DLD1 (cell line): ENCODE measurements around the gene TCEANC2.
"Not testable (repeated sequence)": the region's sequence is repeated elsewhere in the genome, so short reads cannot be mapped to it uniquely, and the experiment has no call there.

Source experiments
- in situ Hi-C: cut with HindIII; loops from 2 replicates; pipeline ENCODE4 v1.10.0; 2017; ENCODE audit warnings: low sequenced_read_pairs

Gene TCEANC2

DNA sequence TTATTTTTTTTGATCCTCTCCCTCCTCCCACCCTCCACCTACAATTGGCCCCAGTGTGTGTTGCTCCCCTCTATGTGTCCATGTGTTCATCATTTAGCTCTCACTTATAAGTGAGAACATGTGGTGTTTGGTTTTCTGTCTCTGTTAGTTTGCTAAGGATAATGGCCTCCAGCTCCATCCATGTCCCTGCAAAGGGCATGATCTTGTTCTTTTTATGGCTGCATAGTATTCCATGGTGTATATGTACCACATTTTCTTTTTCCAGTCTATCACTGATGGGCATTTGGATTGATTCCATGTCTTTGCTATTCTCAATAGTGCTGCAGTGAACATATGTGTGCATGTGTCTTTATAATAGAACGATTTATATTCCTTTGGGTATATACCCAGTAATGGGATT is 28.6 kb upstream of the TCEANC2 start:
- in situ Hi-C loops: not testable (repeated sequence)

DNA sequence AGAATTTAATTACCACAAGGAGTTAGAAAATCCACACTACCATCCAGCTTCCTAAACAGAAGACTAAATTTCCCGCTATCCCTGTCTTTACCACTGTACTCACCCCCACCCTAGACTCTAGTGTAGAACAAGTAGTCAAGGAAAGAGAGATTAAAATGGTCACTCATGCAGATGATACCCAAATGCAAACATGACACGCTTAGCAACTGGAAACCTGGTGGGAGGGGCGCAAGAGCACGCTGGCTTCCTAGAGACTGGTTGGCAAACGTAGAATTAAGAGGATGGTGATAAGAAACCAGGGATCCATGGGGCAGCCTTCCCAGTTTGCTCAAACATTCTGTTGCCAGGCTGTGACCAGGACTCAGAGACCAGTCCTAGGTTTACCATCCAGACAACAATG is 25.6 kb upstream of the TCEANC2 start:
- in situ Hi-C loops: no loop called here

DNA sequence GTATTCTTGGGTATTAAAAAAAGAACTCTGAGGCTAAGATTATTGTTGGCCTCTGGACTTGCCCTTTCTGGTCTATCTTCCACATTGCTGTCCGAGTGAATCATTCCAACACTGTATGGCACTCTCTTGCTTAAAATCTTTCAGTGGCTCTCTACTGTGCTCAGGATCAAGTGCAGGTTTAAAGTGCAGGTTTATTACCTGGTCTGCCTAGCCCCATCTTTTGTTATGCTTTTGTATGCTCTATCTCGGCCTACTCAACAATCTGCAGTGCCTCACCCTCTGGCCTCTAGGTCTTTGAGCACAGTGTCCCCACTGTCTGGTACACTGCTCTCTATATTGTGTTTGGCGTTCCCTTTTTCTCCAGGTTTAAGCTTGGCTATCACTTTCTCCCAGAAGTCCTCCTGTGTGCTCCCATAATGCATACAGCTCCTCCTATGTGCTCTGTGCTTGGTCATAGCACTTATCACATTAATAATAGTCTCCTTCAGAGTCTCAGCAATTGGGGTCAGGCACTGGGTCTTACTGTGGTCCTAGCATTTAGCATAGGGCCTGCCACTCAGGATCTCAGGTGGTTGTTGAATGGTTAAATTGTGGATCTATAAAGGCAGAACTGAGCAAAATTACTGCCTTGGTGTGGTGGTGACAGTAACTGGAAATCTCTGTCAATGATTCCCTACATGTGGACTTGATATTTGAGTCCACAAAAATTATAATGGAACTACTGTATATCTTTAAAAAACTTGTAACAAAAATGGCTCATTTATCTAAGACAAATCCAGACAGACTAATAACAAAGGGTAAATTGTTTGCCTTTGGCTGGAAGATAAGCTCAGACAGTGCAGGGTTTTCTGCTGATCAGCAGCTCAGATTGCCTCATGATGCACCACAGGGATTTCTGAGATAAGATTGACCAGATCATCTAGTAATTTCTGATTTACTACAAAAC is 24.8 kb upstream of the TCEANC2 start:
- in situ Hi-C loops: no loop called here

DNA sequence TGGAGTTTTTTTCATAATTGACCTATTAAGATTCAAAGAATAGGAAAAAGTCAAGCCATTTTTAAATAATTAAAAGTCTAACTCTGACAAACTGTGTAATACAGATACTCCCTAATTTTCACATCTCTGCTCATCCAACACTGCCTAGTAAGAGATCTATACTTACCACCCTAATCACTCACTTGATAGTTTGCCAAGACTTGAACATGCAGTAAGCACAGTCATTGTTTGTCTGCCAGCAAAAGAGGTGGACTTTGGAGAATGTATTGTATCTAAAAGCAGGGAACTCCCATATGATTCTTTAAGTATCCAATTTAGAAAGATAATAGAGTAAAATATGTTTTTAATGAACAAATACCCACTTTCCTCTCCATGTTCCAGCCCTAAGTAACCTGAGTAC is 15.9 kb upstream of the TCEANC2 start:
- in situ Hi-C loops: no loop called here

DNA sequence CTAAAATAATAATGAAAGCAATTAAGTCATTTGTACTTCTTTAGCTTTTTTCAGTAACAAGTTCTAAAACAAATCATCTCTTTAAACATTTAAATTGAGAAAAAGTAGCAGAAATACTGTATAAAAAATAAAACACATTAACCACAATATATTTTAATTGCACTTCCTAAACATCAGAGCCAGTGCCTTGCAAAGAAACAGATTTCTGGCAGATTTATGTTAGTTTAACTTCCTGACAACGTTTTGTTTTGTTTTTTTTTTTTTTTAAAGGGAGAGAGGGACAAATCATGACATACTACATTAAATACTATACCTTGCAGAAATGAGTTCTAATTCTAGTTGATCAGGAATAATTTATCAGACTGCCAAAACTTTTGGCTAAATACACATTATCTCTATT is 11.6 kb upstream of the TCEANC2 start:
- in situ Hi-C loops: no loop called here

DNA sequence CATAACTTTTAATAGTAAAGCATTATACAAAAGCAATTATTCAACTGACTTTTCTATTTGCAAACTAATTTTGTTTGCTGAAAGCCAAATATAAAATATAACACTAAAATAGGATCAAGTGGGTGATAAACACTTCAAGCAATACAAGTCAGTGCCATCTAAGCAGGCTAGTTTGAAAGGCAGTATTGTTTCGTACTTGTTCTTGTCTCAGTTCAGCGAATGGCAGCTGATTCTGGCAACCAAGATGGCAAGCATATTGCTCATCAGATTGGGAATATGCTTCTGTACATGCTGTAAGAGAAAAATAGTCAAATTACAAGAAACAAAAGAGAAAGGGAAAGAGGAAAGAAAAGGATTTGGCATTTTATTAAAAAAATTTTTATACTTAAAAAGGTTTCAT is 7.9 kb upstream of the TCEANC2 start:
- in situ Hi-C loops: no loop called here

DNA sequence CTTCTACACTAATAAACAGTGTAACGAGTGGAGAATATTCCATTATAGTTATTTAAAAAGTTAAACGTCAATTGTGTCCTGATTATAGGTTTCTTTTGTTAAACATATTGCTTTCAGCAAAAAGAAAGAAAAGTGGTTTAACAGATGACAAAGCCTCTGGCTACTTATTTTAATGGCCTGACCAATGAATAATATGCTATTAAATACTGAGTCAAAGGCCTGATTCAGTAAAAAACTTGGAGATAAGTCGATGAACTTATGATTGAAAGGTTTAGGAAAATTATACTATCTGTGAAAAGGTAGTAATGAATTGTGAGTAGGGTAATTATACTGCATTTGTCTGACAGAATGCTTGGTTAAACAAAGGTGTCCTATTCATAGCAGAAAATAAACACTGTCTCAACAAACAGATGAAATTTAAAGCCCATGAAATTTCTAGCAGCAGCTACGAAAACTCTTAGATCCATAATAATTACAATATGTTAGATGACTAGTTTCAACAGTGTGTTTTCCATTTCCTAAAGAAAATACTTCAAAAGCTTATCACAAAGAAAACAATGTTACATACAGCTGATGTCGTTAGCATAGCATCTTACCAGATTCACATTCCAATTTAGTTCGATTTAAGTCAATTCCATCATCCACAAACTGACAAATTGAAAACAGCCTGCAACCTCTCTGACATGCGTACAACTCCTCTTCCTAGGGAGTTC is 6.6 kb upstream of the TCEANC2 start:
- in situ Hi-C loops: no loop called here

DNA sequence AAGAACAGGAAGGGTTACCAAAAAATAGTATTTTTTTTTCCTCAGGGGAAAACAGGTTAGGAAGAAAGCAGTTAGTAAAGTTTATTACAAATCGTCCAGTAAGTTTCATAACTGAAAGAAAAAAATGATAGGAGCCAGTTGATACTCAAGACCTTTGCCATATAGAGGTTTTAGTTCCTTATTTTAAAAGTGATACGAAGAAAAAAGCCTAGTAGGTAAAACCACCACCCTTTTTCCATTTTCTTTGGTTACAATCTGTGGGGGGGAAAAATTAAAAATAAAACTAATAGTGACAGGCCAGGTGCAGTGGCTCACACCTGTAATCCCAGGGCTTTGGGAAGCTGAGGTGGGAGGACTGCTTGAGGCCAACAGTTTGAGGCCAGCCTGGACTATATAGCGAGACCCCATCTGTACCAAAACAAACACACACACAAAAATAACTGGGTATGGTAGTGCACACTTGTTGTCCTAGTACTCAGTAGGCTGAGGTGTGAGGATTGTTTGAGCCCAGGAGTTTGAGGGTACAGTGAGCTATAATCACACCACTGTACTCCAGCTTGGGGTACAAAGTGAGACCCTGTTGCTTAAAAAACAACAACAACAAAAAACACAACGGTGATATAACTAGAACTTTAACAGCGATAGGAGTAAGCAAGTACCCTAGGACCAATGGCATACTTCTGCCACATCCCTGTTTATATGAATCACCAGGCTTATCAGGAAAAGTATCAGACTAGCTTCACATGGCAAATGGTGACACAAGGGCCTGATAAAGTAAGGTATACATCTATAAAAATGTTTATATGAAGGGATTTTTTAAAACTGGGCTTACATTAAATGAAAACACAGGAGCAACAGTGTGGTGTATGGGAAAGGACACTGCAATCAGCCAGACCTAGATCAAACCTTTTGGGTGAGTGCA is 5.8 kb upstream of the TCEANC2 start:
- in situ Hi-C loops: no loop called here

DNA sequence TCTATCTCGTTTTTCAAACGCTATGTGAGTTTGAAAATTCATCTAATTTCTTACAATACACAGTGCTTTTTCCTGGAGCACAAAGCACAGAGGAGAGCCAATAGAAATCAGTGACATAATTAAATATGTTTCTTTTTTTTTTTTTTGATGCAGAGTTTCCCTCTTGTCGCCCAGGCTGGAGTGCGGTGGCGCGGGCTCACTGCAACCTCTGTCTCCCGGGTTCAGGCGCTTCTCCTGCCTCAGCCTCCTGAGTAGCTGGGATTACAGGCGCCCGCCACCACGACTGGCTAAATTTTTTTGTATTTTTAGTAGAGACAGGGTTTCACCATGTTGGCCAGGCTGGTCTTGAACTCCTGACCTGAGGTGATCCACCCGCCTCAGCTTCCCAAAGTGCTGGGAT is 3.0 kb upstream of the TCEANC2 start:
- in situ Hi-C loops: not testable (repeated sequence)

DNA sequence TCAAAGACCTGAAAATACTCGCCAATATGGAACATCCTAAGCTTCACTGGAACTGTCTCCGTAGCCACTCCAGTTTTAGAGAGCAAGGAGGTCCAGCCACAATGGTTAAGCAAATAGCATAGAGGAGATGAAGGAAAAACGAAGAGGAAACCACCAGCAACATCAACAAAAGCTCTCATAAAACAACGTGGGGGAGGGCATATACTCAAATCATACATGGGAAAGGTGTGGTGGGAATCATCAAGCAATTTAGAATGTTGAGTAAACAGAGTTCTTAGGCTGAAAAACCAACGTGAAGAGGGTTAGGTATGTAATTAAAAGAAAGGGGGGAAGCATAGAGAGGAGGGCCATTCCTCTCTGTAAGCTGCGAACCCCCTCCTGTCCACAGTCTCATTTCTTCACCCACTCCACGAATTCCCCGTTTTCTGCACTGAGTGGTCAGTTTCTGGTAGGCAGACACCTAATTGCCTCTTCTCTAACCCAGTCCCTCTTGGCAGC is 1.4 kb upstream of the TCEANC2 start:
- in situ Hi-C loops: no loop called here

DNA sequence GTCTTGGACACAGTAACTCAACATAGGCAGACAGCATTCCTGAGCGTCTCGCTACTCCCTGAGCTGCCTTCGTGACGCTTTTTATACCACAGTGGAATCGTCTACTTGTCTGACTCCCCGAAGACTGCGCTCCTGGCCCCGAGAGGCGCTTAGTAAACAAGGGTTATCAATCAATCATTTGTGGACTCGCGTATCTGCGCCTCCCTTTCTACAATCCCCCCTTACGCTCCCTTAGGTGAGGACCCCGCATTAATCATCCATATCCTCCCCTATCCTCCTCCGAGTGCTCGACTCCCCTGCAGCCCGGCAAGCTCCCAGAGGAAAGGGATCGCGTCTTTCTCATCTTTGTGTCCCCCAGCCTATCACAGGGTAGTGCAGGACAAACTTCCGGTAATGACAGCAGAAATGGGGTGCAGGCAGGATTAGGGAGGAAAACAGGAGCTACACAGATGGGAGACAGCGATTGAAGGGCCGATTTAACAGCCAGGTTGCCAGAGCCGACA is 926 bp upstream of the TCEANC2 start:
- in situ Hi-C loops: no loop called here

DNA sequence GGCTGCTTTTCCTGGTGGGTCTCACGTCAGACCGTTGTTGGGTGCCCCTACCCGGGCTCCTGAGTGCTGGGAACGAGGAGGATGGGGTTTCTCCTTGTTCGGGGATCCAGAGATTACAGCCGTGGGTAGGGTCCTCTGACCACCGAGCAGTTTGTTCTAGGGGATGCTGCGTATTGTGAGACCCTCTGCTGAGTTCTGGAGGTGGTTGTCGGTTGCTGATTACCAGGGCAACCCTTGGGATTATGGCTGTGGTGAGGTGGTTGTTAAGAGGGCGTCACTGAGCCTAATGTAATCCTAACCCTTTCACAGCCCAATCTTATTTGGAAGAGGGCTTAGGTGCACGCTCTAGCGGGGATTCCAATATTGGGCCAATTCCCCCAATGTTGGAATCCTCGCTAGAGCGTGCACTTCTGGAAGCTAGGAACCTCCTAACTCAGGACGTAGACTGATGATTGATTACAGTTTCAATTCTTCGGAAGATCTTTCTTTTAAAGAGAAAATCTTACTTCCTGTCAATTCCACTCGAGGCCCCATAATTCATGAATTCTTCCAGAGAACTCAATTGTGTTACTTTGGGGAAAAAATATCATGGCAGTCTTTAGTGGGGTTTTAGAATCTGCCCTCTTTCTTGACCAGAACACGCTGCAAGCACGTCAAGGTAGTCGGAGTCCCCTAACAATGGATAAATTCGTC is 483 bp downstream of the TCEANC2 start:
- in situ Hi-C loops: no loop called here

DNA sequence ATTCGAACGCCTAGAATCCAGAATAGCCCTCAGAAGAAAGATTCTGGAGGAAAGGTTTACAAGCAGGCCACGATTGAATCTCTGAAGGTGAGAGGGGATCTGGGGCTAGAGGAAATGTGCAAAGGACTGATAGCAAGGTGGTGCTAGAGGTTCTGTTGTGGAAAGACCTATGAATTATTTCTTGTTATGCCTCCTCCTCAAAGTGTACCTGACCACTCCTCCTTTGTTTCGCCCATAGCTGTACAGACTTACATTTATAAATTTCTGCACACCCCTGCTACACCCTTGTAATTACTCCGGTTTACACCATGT is 986 bp downstream of the TCEANC2 start:
- in situ Hi-C loops: no loop called here

DNA sequence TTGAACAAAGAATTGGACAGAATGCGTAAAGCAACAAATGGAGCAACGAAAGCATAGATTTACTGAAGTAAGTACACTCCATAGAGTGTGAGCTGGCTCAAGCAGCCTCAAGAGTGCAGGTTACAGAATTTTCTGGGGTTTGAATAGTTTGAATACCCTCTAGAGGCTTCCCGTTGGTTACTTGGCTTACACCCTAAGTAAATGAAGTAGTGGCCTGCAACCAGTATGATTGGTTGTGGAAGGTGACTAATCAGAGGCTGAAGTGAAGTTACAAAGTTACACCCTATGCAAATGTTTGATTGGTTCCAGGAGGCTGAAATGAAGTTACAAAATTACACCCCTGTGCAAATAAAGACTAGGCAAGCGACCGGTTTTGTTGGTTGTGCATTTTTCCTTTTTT is 10.9 kb downstream of the TCEANC2 start:
- in situ Hi-C loops: no loop called here

DNA sequence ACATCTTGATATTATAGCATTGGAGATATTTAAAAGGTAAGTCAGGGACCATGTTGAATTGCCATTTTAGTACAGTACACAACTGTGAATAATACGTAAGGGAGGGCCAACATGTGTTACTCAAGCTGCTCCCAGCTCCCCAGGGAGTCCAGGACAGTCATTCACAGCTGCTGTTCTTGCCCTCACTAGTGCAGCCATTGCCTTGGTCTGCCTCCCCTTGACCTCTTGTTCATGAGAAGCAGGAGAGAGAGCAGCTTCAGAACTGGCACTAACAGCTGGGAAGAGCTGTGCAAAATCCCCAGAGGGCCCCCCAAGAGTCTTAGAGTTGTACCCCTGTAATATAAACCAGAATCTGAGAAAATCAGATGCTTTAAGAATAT is 16.4 kb downstream of the TCEANC2 start:
- in situ Hi-C loops: no loop called here

DNA sequence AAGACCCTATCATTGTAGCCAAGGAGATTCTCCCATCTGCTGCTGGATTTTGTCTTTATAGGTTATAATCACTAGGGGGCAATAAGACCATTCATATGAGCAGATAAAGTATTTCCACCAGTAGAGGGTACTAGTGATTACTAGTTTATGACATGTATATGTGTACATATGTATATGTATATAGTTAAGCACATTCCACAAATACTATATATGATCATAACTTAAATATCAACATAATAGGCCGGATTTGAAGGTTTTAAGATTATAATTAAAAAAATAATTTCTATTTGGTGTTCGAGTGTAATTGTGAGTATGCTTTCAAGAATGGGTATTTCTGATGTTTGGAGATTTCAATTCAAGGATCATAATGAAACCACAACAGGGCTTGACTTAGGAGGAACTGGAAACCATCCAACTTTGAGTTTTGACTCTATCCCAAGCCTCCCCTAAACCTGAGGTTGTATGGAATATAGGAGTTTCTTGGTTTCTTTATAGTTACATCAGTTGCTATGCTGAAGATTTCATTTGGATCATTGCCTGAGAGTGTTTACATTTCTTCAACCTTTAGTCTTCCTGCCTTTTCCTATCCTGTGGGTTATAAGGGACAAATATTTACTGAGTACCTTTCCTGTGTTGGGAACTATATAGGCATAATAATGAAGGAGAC is 16.9 kb downstream of the TCEANC2 start:
- in situ Hi-C loops: no loop called here

DNA sequence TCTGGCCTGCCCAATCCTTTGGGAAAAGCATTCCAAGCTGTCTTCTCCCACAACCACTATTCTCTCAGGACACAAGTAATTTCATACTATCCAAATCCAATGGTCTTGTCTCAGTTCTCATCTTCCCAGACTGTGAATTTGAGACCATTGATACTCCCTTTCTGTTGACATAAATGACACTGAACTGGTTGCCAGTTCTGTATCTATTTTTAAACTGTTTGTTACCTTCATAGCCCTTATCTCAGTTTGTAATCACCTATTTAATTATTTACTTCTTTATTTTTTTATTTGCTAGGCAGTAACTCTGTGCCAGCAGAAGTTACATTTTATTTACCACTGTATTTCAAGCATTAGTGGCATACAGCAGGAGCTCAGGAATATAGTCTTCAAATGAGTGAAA is 24.0 kb downstream of the TCEANC2 start:
- in situ Hi-C loops: no loop called here

DNA sequence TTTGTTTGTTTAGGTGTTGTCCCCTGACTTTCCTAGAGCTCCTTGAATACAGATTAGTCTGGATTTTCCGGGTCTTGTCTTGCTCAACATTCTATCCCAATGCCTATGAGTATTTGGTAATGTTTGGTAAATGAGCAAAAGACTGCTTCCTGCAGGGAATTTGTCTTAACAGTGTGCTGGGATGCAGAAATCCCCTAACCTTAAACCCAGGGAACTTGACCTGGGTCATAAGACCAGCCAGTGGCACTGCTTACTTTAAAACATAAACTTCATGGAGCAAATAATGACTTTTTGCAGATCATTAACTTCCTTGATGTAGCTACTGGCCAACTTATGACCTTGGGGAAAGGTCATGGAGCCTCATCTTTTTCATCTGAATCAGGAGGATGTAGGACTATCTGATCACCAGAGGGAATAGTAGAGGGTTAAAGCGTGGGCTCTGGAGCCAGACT is 27.2 kb downstream of the TCEANC2 start:
- in situ Hi-C loops: no loop called here

DNA sequence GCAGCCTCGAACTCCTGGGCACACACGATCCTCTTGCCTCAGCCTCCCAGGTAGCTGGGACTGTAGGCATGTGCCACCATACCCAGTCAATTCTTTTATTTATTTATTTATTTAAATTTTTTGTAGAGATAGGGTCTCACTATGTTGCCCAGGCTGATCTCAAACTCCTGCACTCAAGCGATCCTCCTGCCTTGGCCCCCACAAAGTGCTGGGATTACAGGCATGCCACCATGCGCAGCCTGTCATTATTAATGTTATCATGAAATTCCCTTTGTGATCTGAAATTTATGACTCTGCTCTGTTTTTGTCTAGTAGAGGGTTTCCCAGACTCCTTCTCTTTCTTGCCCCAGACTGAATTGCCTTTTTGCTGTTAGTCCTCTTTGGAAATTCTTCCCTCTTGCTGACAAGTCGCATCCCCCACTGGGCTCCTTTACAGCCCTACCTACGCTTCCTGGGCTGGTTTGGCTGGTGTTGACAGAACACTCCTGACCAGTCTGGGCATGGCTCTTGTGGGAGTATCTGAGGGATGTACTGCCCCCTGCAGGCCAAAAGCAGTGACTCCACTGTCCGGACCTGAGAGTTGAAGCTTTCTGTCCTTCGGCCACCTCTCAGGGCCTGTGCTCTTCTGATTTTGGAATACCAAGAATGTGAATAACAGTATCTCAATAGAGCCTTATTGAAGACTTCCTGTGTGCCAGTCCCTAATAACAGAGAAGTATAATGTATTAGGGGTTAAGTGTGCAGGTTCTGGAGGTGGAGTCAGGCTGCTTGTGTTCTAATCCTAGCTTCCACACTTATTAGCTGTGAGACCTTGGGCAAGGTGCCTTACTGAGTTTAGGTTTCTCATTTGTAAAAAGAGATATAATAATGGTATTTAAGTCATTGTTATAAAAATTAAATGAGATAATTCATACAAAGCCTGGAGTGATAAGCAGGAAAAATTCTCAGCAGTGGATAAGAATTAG is 28.2 kb downstream of the TCEANC2 start:
- in situ Hi-C loops: no loop called here
